NB4 (cell line): Measurements from ENCODE around the gene ETV6.

Experiments
- DNase-seq: peaks from one replicate; pipeline ENCODE4 v3.0.0; 2010; ENCODE audit warnings: low read depth
- H3K4me3 ChIP-seq: one replicate; pipeline ENCODE4 v1.5.1; 2011; ENCODE audit warnings: mild to moderate bottlenecking, low read depth, low read length, moderate library complexity
- CTCF ChIP-seq: IDR thresholded peaks from one replicate; pipeline ENCODE4 v1.5.1; 2012; ENCODE audit warnings: low read depth, low read length
- MAX ChIP-seq: IDR thresholded peaks from 2 replicates; pipeline ENCODE4 v1.6.1; 2011; ENCODE audit warnings: low read depth, low read length
- MYC ChIP-seq: IDR thresholded peaks from 2 replicates; pipeline ENCODE4 v1.6.1; 2011; ENCODE audit warnings: low read depth, low read length
- POLR2A ChIP-seq: IDR thresholded peaks from 2 replicates; pipeline ENCODE4 v1.6.1; 2011; ENCODE audit warnings: mild to moderate bottlenecking; ENCODE audit not compliant: insufficient read length; ENCODE audit errors: extremely low read depth

ETV6 gene

GRCh38 chr12:11847539-11847938 lies 198.1 kb downstream of the ETV6 start:
- no peak for DNase-seq
- no peak for TF ChIP-seq CTCF
- TF ChIP-seq MAX = no peak
- no peak overlapping the region for H3K4me3 ChIP-seq

GRCh38 chr12:11849757-11850504 lies 200.5 kb downstream of the ETV6 start:
- no peak for DNase-seq
- no peak for TF ChIP-seq CTCF
- TF ChIP-seq POLR2A = no peak
- TF ChIP-seq MYC = no peak
- no peak for TF ChIP-seq MAX
- no peak overlapping the region for H3K4me3 ChIP-seq

- TF ChIP-seq POLR2A (no peak), CTCF (no peak), MAX (no peak), MYC (no peak)
- DNase-seq = no peak
- no peak overlapping the region for H3K4me3 ChIP-seq
Observed at GRCh38 chr12:11853126-11853525, 203.7 kb downstream of the ETV6 start.

GRCh38 chr12:11854011-11854499 lies 204.6 kb downstream of the ETV6 start:
- peak overlapping the region; percentile 51 for H3K4me3 ChIP-seq
- no peak for DNase-seq
- no peak for TF ChIP-seq MYC
- TF ChIP-seq MAX = no peak
- no peak for TF ChIP-seq CTCF
- no peak for TF ChIP-seq POLR2A

- no peak for TF ChIP-seq MAX
- no peak for TF ChIP-seq CTCF
- TF ChIP-seq POLR2A = no peak
- TF ChIP-seq MYC = no peak
- peak; percentile 85 for DNase-seq
- peak overlapping the region; percentile 44 for H3K4me3 ChIP-seq
Observed at GRCh38 chr12:11855983-11856374, 206.5 kb downstream of the ETV6 start.

- H3K4me3 ChIP-seq = no peak overlapping the region
- peak; percentile 89 for DNase-seq
- TF ChIP-seq POLR2A (no peak), MAX (peak; percentile 98), CTCF (no peak), MYC (peak; percentile 94)
Observed at GRCh38 chr12:11856971-11857370, 207.5 kb downstream of the ETV6 start.
